ENCODE measurements around the gene DHX57.

DHX57 gene

DNA sequence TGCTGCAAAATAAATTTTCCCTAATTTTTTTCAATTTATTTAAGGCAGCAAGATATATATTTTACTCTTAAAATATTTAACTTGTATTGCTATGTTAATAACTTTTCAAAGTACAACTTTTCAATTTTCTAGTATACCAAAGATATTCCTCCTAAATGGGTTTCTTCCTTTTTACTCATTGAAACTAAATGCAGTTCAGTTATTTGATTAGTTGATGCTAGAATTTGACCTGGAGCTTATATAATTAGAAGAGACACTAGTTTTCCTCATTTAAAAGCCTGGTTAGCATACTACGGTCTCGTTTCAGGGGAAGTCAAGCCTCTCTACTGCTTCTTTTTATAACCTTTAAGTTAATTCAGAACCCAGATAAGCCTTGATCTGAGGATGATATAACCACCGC, 13.8 kb upstream of the DHX57 start, which contains the start of gene ARHGEF33:
Gene ARHGEF33 (plus strand): TSS at position 301 of the 400 bp plus-strand sequence. CDS start 29,573 bp downstream, outside the sequence.
- H3K4me3 ChIP-seq (replicated peaks; ENCODE audit: insufficient read depth, low read length) = no peak within 1 kb of the TSS
- TF ChIP-seq GABPA (IDR thresholded peaks at IDR 0.05; ENCODE audit: low read depth) = no peak
- TF ChIP-seq, protein P1, sequence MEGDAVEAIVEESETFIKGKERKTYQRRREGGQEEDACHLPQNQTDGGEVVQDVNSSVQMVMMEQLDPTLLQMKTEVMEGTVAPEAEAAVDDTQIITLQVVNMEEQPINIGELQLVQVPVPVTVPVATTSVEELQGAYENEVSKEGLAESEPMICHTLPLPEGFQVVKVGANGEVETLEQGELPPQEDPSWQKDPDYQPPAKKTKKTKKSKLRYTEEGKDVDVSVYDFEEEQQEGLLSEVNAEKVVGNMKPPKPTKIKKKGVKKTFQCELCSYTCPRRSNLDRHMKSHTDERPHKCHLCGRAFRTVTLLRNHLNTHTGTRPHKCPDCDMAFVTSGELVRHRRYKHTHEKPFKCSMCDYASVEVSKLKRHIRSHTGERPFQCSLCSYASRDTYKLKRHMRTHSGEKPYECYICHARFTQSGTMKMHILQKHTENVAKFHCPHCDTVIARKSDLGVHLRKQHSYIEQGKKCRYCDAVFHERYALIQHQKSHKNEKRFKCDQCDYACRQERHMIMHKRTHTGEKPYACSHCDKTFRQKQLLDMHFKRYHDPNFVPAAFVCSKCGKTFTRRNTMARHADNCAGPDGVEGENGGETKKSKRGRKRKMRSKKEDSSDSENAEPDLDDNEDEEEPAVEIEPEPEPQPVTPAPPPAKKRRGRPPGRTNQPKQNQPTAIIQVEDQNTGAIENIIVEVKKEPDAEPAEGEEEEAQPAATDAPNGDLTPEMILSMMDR (IDR thresholded peaks at IDR 0.05; ENCODE audit: insufficient read depth, low read length) = no peak
- TF ChIP-seq, protein P2, sequence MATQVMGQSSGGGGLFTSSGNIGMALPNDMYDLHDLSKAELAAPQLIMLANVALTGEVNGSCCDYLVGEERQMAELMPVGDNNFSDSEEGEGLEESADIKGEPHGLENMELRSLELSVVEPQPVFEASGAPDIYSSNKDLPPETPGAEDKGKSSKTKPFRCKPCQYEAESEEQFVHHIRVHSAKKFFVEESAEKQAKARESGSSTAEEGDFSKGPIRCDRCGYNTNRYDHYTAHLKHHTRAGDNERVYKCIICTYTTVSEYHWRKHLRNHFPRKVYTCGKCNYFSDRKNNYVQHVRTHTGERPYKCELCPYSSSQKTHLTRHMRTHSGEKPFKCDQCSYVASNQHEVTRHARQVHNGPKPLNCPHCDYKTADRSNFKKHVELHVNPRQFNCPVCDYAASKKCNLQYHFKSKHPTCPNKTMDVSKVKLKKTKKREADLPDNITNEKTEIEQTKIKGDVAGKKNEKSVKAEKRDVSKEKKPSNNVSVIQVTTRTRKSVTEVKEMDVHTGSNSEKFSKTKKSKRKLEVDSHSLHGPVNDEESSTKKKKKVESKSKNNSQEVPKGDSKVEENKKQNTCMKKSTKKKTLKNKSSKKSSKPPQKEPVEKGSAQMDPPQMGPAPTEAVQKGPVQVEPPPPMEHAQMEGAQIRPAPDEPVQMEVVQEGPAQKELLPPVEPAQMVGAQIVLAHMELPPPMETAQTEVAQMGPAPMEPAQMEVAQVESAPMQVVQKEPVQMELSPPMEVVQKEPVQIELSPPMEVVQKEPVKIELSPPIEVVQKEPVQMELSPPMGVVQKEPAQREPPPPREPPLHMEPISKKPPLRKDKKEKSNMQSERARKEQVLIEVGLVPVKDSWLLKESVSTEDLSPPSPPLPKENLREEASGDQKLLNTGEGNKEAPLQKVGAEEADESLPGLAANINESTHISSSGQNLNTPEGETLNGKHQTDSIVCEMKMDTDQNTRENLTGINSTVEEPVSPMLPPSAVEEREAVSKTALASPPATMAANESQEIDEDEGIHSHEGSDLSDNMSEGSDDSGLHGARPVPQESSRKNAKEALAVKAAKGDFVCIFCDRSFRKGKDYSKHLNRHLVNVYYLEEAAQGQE (IDR thresholded peaks at IDR 0.05; ENCODE audit: insufficient replicate concordance, low read depth) = no peak
- no peak for TF ChIP-seq POLR2AphosphoS5 (IDR thresholded peaks at IDR 0.05; ENCODE audit: low read depth)
- no peak for TF ChIP-seq SPI1 (IDR thresholded peaks at IDR 0.05; ENCODE audit: borderline replicate concordance, low read depth)
- no peaks in the 10 kb centered on the region for H3K27me3 ChIP-seq (ENCODE audit: insufficient read depth, poor library complexity, severe bottlenecking)
- H3K27ac ChIP-seq (replicated peaks) = no peak within 1 kb of the TSS
- DNase-seq (ENCODE audit: low read depth in 1 of 2, low spot score in 1 of 2) = no peak

- TF ChIP-seq, protein P2 (IDR thresholded peaks at IDR 0.05; ENCODE audit: insufficient replicate concordance, low read depth) = no peak
- no peak for TF ChIP-seq POLR2AphosphoS5 (IDR thresholded peaks at IDR 0.05; ENCODE audit: low read depth)
- TF ChIP-seq, protein P1 (IDR thresholded peaks at IDR 0.05; ENCODE audit: insufficient read depth, low read length) = no peak
- no peak for TF ChIP-seq SPI1 (IDR thresholded peaks at IDR 0.05; ENCODE audit: borderline replicate concordance, low read depth)
- TF ChIP-seq GABPA (IDR thresholded peaks at IDR 0.05; ENCODE audit: low read depth) = no peak
- no peaks in the 10 kb centered on the region for H3K27me3 ChIP-seq (ENCODE audit: insufficient read depth, poor library complexity, severe bottlenecking)
- H3K27ac ChIP-seq (replicated peaks) = no peak overlapping the region
- H3K4me3 ChIP-seq (replicated peaks; ENCODE audit: insufficient read depth, low read length) = no peak overlapping the region
- DNase-seq (ENCODE audit: low read depth in 1 of 2, low spot score in 1 of 2) = no peak
Measured at GRCh38 chr2:38889045-38889444, 13.3 kb upstream of the DHX57 start.

- no peak for DNase-seq (ENCODE audit: low read depth in 1 of 2, low spot score in 1 of 2)
- Histone ChIP-seq H3K27me3 (ENCODE audit: insufficient read depth, poor library complexity, severe bottlenecking) (no peaks in the 10 kb centered on the region), H3K4me3 (replicated peaks; ENCODE audit: insufficient read depth, low read length) (no peak overlapping the region), H3K27ac (replicated peaks) (no peak overlapping the region)
- TF ChIP-seq, protein P2 (IDR thresholded peaks at IDR 0.05; ENCODE audit: insufficient replicate concordance, low read depth) = no peak
- TF ChIP-seq, protein P1 (IDR thresholded peaks at IDR 0.05; ENCODE audit: insufficient read depth, low read length) = no peak
- TF ChIP-seq SPI1 (IDR thresholded peaks at IDR 0.05; ENCODE audit: borderline replicate concordance, low read depth) (no peak), POLR2AphosphoS5 (IDR thresholded peaks at IDR 0.05; ENCODE audit: low read depth) (no peak), GABPA (IDR thresholded peaks at IDR 0.05; ENCODE audit: low read depth) (no peak)
Measured at GRCh38 chr2:38887902-38888554, 12.3 kb upstream of the DHX57 start.

All from HL-60 (cell line).